Measurements from ENCODE around the gene SAE1.

Gene SAE1

DNA sequence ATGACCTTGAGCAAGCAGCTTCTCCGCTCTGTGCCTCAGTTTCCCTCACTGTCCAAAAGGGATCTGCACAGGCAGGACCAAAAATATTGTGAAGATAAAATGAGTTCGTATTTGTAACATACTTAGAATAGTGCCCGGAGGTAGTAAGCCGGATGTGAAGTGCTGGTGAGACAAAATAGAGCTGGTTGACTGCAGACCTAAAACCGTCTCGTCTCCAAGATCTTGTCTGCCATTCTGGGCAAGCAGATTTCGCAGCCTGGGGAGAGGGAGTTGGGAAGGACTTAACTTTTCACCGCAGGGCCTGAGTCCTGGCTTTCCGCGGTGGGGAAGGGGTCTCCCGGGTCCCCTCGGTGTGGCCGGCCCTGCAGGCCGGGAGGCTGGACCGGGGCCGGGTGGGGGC, 108.5 kb downstream of the SAE1 start:
- peak overlapping the region; percentile 78 for H3K27ac ChIP-seq (ENCODE audit: low read length, poor library complexity, severe bottlenecking)
- no peak for DNase-seq
- peak overlapping the region in 1 of 2 experiments; percentile 50 for H3K4me3 ChIP-seq (ENCODE audit: insufficient read depth in 1 of 2, low read depth in 1 of 2, low read length in 2 of 2)
- H3K9ac ChIP-seq (ENCODE audit: low read length): peak overlapping the region; percentile 31
- peak overlapping the region; percentile 74 for H4K8ac ChIP-seq (ENCODE audit: low read length)
- H2AK5ac ChIP-seq (ENCODE audit: low read length, severe bottlenecking): no peak overlapping the region
- H2BK15ac ChIP-seq (ENCODE audit: low read depth, poor library complexity, severe bottlenecking): no peak overlapping the region
- no peak overlapping the region for H3K14ac ChIP-seq (ENCODE audit: low read length in 2 of 2)
- no peak overlapping the region for H4K91ac ChIP-seq (ENCODE audit: low read length)
- H3K27me3 ChIP-seq (ENCODE audit: control insufficient read depth in 1 of 2, insufficient read depth in 1 of 2, low read length in 2 of 2): peaks cover 0 to 11% of the 10 kb centered on the region in 2 experiments
- peak overlapping the region; percentile 25 to 37 for H3K18ac ChIP-seq (ENCODE audit: low read depth in 1 of 2, low read length in 2 of 2)
- H3K9me3 ChIP-seq (ENCODE audit: control insufficient read depth, low read length): no peaks in the 10 kb centered on the region
- peak overlapping the region; percentile 78 for H2BK120ac ChIP-seq (ENCODE audit: low read depth, low read length)
- H3K79me1 ChIP-seq (replicated peaks; ENCODE audit: low read length, poor library complexity, severe bottlenecking): no peaks in the 10 kb centered on the region
- no peak overlapping the region for H2BK5ac ChIP-seq (ENCODE audit: low read depth, low read length, poor library complexity, severe bottlenecking)
- H3K23ac ChIP-seq (ENCODE audit: low read length in 2 of 2): no peak overlapping the region
- H2AFZ ChIP-seq (ENCODE audit: low read depth, low read length): no peak overlapping the region
- peak overlapping the region in 1 of 2 experiments; percentile 71 for H3K4ac ChIP-seq (ENCODE audit: low read depth in 1 of 2, low read length in 2 of 2)
- H3K36me3 ChIP-seq (ENCODE audit: control insufficient read depth in 1 of 2, insufficient read depth in 2 of 2, low read depth in 1 of 2, low read length in 2 of 2): no peaks in the 10 kb centered on the region
- H3K4me1 ChIP-seq (ENCODE audit: control insufficient read depth, insufficient read depth, low read depth, low read length): peaks cover 37% of the 10 kb centered on the region
- peak overlapping the region; percentile 77 for H3K4me2 ChIP-seq (ENCODE audit: low read length, poor library complexity, severe bottlenecking)
- H2BK12ac ChIP-seq (ENCODE audit: low read length in 2 of 2): no peak overlapping the region
- WGBS: 15% methylated on average over 16 of the region's 16 CpGs

- Histone ChIP-seq H3K36me3 (ENCODE audit: control insufficient read depth in 1 of 2, insufficient read depth in 2 of 2, low read depth in 1 of 2, low read length in 2 of 2) (no peaks in the 10 kb centered on the region), H2AFZ (ENCODE audit: low read depth, low read length) (peak overlapping the region; percentile 32), H2BK120ac (ENCODE audit: low read depth, low read length) (peak overlapping the region; percentile 78), H3K4ac (ENCODE audit: low read depth in 1 of 2, low read length in 2 of 2) (no peak overlapping the region), H3K4me3 (ENCODE audit: insufficient read depth in 1 of 2, low read depth in 1 of 2, low read length in 2 of 2) (peak overlapping the region; percentile 50 to 57), H3K18ac (ENCODE audit: low read depth in 1 of 2, low read length in 2 of 2) (peak overlapping the region; percentile 37 to 56), H2BK5ac (ENCODE audit: low read depth, low read length, poor library complexity, severe bottlenecking) (no peak overlapping the region), H3K23ac (ENCODE audit: low read length in 2 of 2) (no peak overlapping the region), H3K4me1 (ENCODE audit: control insufficient read depth, insufficient read depth, low read depth, low read length) (peaks cover 37% of the 10 kb centered on the region), H3K4me2 (ENCODE audit: low read length, poor library complexity, severe bottlenecking) (peak overlapping the region; percentile 77), H4K8ac (ENCODE audit: low read length) (peak overlapping the region; percentile 32), H2BK15ac (ENCODE audit: low read depth, poor library complexity, severe bottlenecking) (no peak overlapping the region), H2BK12ac (ENCODE audit: low read length in 2 of 2) (peak overlapping the region in 1 of 2 experiments; percentile 76), H3K27ac (ENCODE audit: low read length, poor library complexity, severe bottlenecking) (peak overlapping the region; percentile 74), H3K14ac (ENCODE audit: low read length in 2 of 2) (no peak overlapping the region), H2AK5ac (ENCODE audit: low read length, severe bottlenecking) (peak overlapping the region; percentile 14), H3K9ac (ENCODE audit: low read length) (peak overlapping the region; percentile 32), H3K27me3 (ENCODE audit: control insufficient read depth in 1 of 2, insufficient read depth in 1 of 2, low read length in 2 of 2) (peaks cover 0 to 11% of the 10 kb centered on the region in 2 experiments), H4K91ac (ENCODE audit: low read length) (no peak overlapping the region), H3K79me1 (replicated peaks; ENCODE audit: low read length, poor library complexity, severe bottlenecking) (no peaks in the 10 kb centered on the region), H3K9me3 (ENCODE audit: control insufficient read depth, low read length) (no peaks in the 10 kb centered on the region)
- no peak for DNase-seq
- 10% methylated on average over 50 of the region's 62 CpGs for WGBS
These were observed 109.1 kb downstream of the SAE1 start for GRCh38 chr19:47239610-47240296.

- Histone ChIP-seq H3K4me3 (ENCODE audit: insufficient read depth in 1 of 2, low read depth in 1 of 2, low read length in 2 of 2) (no peak overlapping the region), H2BK5ac (ENCODE audit: low read depth, low read length, poor library complexity, severe bottlenecking) (no peak overlapping the region), H2BK12ac (ENCODE audit: low read length in 2 of 2) (peak overlapping the region; percentile 49 to 87), H3K27me3 (ENCODE audit: control insufficient read depth in 1 of 2, insufficient read depth in 1 of 2, low read length in 2 of 2) (peaks cover 0 to 11% of the 10 kb centered on the region in 2 experiments), H3K4me1 (ENCODE audit: control insufficient read depth, insufficient read depth, low read depth, low read length) (peaks cover 37% of the 10 kb centered on the region), H2BK120ac (ENCODE audit: low read depth, low read length) (peak overlapping the region; percentile 90), H4K8ac (ENCODE audit: low read length) (peak overlapping the region; percentile 28), H3K4me2 (ENCODE audit: low read length, poor library complexity, severe bottlenecking) (peak overlapping the region; percentile 12), H2AK5ac (ENCODE audit: low read length, severe bottlenecking) (peak overlapping the region; percentile 14), H2BK15ac (ENCODE audit: low read depth, poor library complexity, severe bottlenecking) (peak overlapping the region; percentile 86), H4K91ac (ENCODE audit: low read length) (peak overlapping the region; percentile 63), H3K9ac (ENCODE audit: low read length) (peak overlapping the region; percentile 32), H3K18ac (ENCODE audit: low read depth in 1 of 2, low read length in 2 of 2) (peak overlapping the region; percentile 31 to 63), H3K4ac (ENCODE audit: low read depth in 1 of 2, low read length in 2 of 2) (peak overlapping the region in 1 of 2 experiments; percentile 7), H3K9me3 (ENCODE audit: control insufficient read depth, low read length) (no peaks in the 10 kb centered on the region), H3K14ac (ENCODE audit: low read length in 2 of 2) (no peak overlapping the region), H3K27ac (ENCODE audit: low read length, poor library complexity, severe bottlenecking) (peak overlapping the region; percentile 74), H3K36me3 (ENCODE audit: control insufficient read depth in 1 of 2, insufficient read depth in 2 of 2, low read depth in 1 of 2, low read length in 2 of 2) (no peaks in the 10 kb centered on the region), H3K79me1 (replicated peaks; ENCODE audit: low read length, poor library complexity, severe bottlenecking) (no peaks in the 10 kb centered on the region), H3K23ac (ENCODE audit: low read length in 2 of 2) (no peak overlapping the region), H2AFZ (ENCODE audit: low read depth, low read length) (no peak overlapping the region)
- no peak for DNase-seq
- WGBS: 75% methylated on average over 5 of the region's 6 CpGs
These were observed 109.9 kb downstream of the SAE1 start for GRCh38 chr19:47240556-47240955.

- Histone ChIP-seq H3K4ac (ENCODE audit: low read depth in 1 of 2, low read length in 2 of 2) (peak overlapping the region; percentile 7 to 55), H2BK12ac (ENCODE audit: low read length in 2 of 2) (peak overlapping the region; percentile 78 to 98), H3K27ac (ENCODE audit: low read length, poor library complexity, severe bottlenecking) (peak overlapping the region; percentile 17), H3K4me1 (ENCODE audit: control insufficient read depth, insufficient read depth, low read depth, low read length) (peaks cover 37% of the 10 kb centered on the region), H3K9me3 (ENCODE audit: control insufficient read depth, low read length) (no peaks in the 10 kb centered on the region), H3K18ac (ENCODE audit: low read depth in 1 of 2, low read length in 2 of 2) (peak overlapping the region; percentile 63 to 90), H2BK5ac (ENCODE audit: low read depth, low read length, poor library complexity, severe bottlenecking) (no peak overlapping the region), H3K4me2 (ENCODE audit: low read length, poor library complexity, severe bottlenecking) (peak overlapping the region; percentile 12), H3K9ac (ENCODE audit: low read length) (peak overlapping the region; percentile 64), H3K14ac (ENCODE audit: low read length in 2 of 2) (peak overlapping the region in 1 of 2 experiments; percentile 22), H2BK15ac (ENCODE audit: low read depth, poor library complexity, severe bottlenecking) (peak overlapping the region; percentile 86), H3K4me3 (ENCODE audit: insufficient read depth in 1 of 2, low read depth in 1 of 2, low read length in 2 of 2) (peak overlapping the region in 1 of 2 experiments; percentile 4), H3K27me3 (ENCODE audit: control insufficient read depth in 1 of 2, insufficient read depth in 1 of 2, low read length in 2 of 2) (peaks cover 0 to 11% of the 10 kb centered on the region in 2 experiments), H4K8ac (ENCODE audit: low read length) (peak overlapping the region; percentile 45), H3K23ac (ENCODE audit: low read length in 2 of 2) (no peak overlapping the region), H2AK5ac (ENCODE audit: low read length, severe bottlenecking) (peak overlapping the region; percentile 38), H3K79me1 (replicated peaks; ENCODE audit: low read length, poor library complexity, severe bottlenecking) (no peaks in the 10 kb centered on the region), H4K91ac (ENCODE audit: low read length) (peak overlapping the region; percentile 94), H2AFZ (ENCODE audit: low read depth, low read length) (no peak overlapping the region), H2BK120ac (ENCODE audit: low read depth, low read length) (peak overlapping the region; percentile 90), H3K36me3 (ENCODE audit: control insufficient read depth in 1 of 2, insufficient read depth in 2 of 2, low read depth in 1 of 2, low read length in 2 of 2) (no peaks in the 10 kb centered on the region)
- WGBS: 26% methylated on average over 9 of the region's 27 CpGs
- peak; percentile 87 for DNase-seq
These were observed 110.6 kb downstream of the SAE1 start for GRCh38 chr19:47240996-47241918.
